Stimulated activated CD4-positive, alpha-beta T cell treated with anti-CD3 and anti-CD28 coated beads, Interleukin-2, amount 100 ng/mL, for 4 hours (primary cell): ENCODE measurements around the gene HLCS.
"Not testable (repeated sequence)": the region's sequence is repeated elsewhere in the genome, so short reads cannot be mapped to it uniquely, and the experiment has no call there.

Source experiments
- DNase-seq: peaks from one replicate; pipeline ENCODE4 v3.0.0-alpha.2; 2020; ENCODE audit warnings: low read depth

Gene HLCS

DNA sequence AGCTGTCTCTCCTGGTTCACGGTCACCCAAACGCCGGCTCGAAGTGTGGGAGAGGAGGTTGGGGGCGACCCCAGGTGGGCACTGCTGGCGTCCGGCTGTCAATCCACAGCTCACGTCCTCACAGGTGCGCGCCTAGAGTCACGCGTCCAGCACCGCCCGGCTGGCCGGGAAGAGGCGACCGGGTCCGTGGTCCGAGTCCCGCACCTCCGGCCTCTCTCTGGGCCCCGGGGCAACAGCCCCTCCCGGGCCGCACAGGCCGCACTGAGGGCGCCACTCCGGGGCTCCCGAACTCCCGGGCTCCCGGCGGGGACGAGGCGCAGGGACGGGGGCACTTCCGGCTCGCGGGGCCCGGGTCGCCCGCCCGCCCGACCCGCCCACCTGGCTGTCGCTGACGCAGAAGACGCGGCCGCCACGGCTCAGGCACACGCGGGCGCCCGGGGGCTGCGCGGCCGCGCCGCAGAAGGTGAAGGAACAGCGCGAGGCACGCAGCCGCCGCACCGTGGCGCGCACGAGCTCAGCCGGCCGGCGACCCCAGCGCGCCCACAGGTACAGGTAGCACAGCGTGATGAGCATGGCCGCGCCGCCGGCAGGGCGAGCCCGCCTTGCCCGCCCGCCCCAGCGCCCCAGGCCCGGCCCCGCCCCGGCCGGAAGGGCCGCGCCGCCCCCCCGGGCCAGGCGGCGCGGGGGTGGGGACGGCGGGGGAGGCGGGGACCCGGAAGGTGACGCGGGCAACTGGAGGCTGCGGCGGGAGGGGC lies at the start of gene HLCS:
Gene HLCS (minus strand): TSS at position 604 of the 755 bp plus-strand sequence. CDS start 31 bp downstream, at position 573.
- DNase-seq = peak; percentile 64

- DNase-seq = peak; percentile 61
Measured at GRCh38 chr21:37009740-37010341, 43.4 kb upstream of the HLCS start.

DNA sequence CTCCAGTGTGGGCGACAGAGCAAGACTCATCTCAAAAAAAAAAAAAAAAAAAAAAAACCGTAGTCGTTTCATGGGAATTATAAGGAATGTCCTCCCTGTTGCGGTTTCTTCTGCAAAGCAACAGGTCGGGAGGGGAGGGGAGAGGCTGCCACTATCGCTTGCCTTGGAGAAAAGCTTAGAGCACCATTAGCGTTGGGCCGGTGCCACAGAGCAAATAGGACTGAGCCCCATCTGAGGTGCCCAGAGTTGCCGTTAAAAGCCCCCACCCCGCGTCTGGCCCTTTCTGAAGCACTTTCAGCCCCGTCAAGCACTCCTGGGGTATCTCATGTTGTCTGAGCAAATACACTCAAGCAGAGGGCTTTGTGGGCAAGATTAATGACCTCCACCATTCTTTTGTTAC lies 42.3 kb upstream of the HLCS start:
- no peak for DNase-seq

DNA sequence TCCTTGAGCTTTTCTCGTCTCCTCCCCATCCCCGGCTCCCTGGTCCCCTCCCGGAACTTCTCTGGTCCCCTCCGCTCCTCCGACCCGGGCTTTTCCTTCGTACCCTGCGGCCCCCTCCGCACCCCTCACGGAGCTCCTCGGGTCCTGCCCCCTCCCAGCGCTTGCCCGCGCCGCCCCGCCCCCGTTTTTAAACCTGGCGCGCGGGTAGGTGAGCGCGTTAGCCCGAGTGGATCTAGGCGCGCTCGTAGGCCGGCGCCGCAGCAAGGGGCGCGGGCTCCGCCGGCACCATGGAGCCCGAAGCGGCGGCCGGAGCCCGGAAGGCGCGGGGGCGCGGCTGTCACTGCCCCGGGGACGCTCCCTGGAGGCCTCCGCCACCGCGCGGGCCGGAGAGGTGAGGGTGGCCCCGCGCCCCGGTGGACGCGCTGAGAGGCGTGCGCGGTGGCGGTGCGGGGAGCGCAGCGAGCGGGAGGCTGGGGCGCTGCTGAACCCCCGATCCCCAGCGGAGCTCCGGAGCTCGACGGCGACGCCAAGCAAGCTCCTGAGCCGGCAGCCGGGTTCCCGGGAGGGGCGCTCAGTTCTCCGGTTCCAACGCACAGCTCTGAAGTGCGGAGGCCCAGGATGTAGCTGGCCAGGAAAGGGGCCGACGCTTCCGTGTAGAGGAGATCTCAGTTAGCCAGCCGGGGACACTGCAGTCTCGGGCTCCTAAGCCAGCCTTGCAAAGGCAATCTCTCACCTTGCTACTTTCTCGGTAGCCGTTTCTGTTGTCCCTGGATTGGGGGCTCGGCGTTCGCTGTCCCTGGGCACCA lies 40.2 kb upstream of the HLCS start, which contains the start of gene RIPPLY3:
Gene RIPPLY3 (plus strand): TSS at position 217 of the 806 bp plus-strand sequence. CDS start 71 bp downstream, at position 288.
- no peak for DNase-seq

DNA sequence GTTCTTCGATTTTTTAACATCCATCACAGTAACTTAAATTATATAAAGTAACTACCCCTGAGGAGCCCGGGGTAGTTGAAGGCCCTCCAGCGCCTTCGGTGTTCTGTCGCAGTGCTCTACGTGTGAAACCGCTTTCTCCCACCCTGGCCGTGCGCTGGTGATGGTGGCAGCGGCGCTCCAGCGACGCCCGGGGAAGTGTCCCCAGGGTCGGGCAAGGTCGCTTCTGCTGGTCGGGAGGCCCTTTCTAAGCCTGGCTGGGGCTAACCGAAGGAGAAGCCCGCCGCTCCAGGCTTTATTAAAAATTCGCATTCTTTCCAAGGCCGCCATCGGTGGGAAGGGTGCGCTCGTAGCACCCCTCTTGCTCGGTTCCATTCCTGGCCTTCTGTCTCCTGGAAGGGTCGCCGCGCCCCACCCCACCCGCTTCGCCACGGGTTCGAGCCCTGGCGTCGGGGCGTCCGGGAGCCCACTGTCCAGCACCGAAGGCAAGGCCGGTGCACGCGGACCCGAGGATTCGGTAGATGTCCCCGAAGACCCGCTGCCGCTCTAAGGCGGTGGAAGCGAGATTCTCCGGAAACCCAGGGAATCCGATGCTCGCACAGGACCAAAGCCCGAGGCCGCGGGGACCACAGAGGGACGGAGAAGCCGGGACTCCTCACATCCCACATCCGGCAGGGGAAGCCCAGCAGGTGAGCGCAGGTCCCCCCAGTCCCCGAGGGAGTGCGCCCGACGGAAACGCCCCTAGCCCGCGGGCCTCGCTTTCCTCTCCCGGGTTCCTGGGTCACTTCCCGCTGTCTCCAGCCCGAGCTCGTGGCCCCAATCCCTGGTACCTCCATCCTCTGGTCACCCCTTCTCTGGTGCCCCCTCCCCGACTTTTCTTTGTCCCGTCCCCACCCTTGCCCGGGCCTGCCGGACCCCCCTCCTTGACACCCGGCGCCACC lies 39.3 kb upstream of the HLCS start:
- DNase-seq = no peak

DNA sequence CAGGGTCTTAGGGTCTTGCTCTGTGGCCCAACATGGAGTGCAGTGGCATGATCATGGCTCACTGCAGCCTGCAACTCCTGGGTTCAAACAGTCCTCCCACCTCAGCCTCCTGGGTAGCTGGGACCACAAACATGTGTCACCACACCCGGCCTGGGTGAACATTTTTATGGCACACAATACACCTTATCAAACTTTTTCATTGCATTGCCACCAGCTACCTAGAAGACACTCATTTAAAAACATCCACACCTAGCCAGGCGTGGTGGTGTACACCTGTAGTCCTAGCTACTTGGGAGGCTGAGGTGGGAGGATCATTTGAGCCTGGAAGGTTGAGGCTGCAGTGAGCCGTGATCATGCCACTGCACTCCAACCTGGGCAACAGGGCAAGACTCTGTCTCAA lies 37.4 kb upstream of the HLCS start:
- not testable (repeated sequence) for DNase-seq

GRCh38 chr21:37002851-37003250 lies 36.4 kb upstream of the HLCS start:
- DNase-seq = not testable (repeated sequence)

DNA sequence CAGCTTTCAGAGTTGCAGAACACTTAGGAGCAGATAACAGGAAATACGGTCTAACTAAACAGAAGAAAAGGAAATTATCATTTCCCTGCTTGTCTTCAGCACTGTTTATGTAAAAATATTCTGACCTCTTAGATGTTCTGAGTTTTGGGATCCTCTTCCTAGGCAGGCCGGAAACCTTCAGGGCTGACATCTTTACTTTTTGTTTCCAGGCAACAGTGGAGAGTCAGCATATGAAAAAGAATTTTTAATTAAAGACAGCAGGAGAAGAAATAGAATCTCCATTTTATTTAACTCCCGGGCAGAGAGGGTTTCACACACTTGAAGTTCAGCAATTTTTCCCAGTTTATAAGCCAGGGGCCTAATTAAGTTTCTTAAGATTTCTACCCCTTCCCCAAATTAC lies 35.0 kb upstream of the HLCS start:
- DNase-seq = no peak

DNA sequence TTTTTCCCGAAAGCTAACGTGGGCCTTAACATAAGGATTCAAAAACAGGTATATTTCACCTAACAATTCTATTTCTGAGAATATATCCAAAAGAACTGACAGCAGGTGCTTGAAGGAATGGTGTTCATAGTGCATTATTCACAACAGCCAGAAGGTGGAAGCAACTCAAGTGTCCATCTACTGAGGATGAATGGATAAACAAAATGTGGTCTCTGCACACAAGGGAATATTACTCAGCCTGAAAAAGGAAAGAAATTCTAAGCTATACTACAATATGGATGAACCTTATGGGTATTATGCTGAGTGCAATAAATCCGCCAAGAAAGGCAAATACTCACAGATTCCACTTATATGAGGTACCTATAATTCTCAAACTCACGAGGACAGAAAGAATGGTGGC lies 33.9 kb upstream of the HLCS start:
- DNase-seq = no peak

GRCh38 chr21:36999131-36999898 lies 32.8 kb upstream of the HLCS start:
- DNase-seq = no peak

DNA sequence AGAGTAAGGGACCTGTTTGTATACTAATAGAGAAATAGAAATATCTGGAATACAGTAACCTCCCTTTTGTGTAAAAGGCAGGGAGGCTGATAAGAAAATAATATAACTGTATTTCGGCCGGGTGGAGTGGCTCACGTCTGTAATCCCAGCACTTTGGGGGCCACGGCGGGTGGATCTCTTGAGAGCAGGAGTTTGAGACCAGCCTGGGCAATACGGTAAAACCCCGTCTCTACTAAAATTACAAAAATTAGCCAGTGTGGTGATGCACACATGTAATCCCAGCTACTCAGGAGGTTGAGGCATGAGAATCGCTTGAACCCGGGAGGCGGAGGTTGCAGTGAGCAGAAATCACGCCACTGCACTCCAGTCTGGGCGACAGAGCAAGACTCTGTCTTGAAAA lies 28.8 kb upstream of the HLCS start:
- not testable (repeated sequence) for DNase-seq

DNA sequence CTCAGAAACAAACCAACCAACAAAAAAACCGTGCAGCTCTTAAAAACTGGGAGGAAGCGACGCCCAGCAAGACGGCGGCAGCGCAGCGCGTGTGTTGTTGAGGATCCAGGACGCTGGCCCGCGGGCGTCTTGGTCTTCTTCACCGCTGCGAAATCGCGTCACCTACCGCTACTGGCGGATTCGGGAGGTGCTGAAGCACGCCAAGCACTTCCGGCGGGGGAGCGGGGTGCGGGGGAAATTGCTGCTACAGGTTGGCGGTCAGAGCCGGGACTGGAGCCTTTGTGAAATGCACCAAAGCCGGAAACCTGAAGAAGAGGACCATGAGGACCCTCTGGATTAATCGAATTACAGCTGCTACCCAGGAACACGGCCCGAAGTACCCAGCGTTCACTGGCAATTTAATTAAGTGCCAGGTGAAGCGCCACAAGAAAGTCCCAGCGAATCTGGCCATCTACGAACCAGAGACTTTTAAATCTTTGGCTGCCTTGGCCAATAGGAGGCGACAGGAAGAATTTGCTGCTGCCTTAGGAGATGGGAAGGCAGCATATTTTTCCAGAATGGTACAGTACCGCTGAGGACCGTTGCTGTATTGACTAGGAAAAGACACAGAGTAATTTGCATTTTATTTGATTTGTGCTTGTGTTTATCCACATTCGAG lies 28.2 kb upstream of the HLCS start:
- DNase-seq = no peak

GRCh38 chr21:36992671-36993070 lies 26.2 kb upstream of the HLCS start:
- DNase-seq = no peak

GRCh38 chr21:36990508-36991205 lies 24.2 kb upstream of the HLCS start:
- DNase-seq = no peak

DNA sequence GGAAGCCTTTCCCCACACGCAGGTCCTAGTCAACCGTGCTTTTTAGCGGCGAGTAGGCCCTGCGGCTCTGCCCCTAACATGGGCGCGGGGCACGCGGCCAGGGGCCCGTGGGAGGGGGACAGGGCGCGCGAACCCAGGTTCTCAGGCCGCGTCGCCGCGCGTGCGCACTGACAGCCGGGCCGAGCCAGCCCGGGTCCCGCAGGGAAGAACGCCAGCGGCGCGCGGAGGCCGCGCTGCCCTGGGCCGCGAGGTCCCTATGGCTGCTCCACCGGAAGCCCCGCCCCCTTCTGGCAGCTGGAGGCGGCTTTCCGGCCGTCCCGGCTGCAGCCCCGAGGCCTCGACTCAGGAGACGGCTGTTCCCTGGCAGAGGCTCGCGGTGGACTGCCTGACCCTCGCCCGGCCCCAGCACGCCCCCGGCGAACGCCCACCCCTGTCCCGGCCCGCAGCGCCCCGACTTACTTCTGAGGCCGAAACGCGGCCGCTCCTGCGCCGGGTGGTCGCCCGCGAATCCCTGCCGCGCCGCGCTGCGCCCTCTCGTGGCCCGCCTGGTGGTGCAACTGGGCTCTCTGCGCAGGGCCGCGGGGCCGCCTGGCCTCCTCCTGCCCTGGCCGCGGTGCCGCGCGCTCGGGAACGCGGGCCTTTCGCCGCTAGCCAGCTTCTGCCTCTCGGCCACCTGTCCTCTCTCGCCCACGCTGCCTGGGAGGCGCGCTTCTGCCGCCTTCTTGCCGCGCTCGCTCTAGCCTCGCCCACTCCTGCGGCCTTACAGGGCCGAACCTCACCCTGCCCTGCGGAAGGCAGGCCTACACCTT lies 23.4 kb upstream of the HLCS start:
- DNase-seq = peak; percentile 73

- DNase-seq = not testable (repeated sequence)
Measured at GRCh38 chr21:36989199-36989698, 22.8 kb upstream of the HLCS start.

GRCh38 chr21:36988536-36988935 lies 22.1 kb upstream of the HLCS start:
- no peak for DNase-seq

- no peak for DNase-seq
Measured at GRCh38 chr21:36987845-36988244, 21.4 kb upstream of the HLCS start.
